ENCODE data around the gene DPM2.

Gene DPM2

GRCh38 chr9:127977009-127977883 lies 39.6 kb upstream of the DPM2 start:
- Mint-ChIP-seq H3K4me1 (peaks cover 50% of the 10 kb centered on the region), H3K4me3 (peak overlapping the region; percentile 82), H3K9me3 (no peaks in the 10 kb centered on the region), H3K27ac (peak overlapping the region; percentile 90), H3K36me3 (peaks cover 71% of the 10 kb centered on the region), H3K27me3 (no peaks in the 10 kb centered on the region)
- CTCF ChIA-PET, result interaction anchor here (0.7 to 19.7 kb wide), 4 partner anchors 22 to 56 kb away, joined by 4 to 159 read pairs (median 60); no protein-coding TSS in a partner anchor
- peak; percentile 55 for DNase-seq

- DNase-seq, result peak; percentile 55
- Mint-ChIP-seq H3K9me3 (no peaks in the 10 kb centered on the region), H3K4me1 (peaks cover 52% of the 10 kb centered on the region), H3K4me3 (peak overlapping the region; percentile 82), H3K36me3 (peaks cover 79% of the 10 kb centered on the region), H3K27ac (peak overlapping the region; percentile 90), H3K27me3 (no peaks in the 10 kb centered on the region)
- CTCF ChIA-PET, result interaction anchor here (1.8 to 19.7 kb wide), 4 partner anchors 21 to 57 kb away, joined by 3 to 159 read pairs (median 60); no protein-coding TSS in a partner anchor
These were observed 38.8 kb upstream of the DPM2 start for GRCh38 chr9:127976498-127976897.

- H3K36me3 Mint-ChIP-seq, result peaks cover 85% of the 10 kb centered on the region
- CTCF ChIA-PET, result interaction anchor here (0.9 to 19.7 kb wide), 6 partner anchors 10 to 142 kb away, joined by 3 to 159 read pairs (median 23); no protein-coding TSS in a partner anchor
- no peak for DNase-seq
- H3K27ac Mint-ChIP-seq, result peak overlapping the region; percentile 90
- H3K27me3 Mint-ChIP-seq, result no peaks in the 10 kb centered on the region
- no peaks in the 10 kb centered on the region for H3K9me3 Mint-ChIP-seq
- peaks cover 55% of the 10 kb centered on the region for H3K4me1 Mint-ChIP-seq
- H3K4me3 Mint-ChIP-seq, result peak overlapping the region; percentile 82
These were observed 38.0 kb upstream of the DPM2 start for GRCh38 chr9:127975376-127976315.

GRCh38 chr9:127974769-127975261 lies 37.2 kb upstream of the DPM2 start:
- Mint-ChIP-seq H3K27ac (peak overlapping the region; percentile 99), H3K9me3 (no peaks in the 10 kb centered on the region), H3K27me3 (no peaks in the 10 kb centered on the region), H3K4me1 (peaks cover 63% of the 10 kb centered on the region), H3K36me3 (peaks cover 90% of the 10 kb centered on the region), H3K4me3 (peak overlapping the region; percentile 82)
- CTCF ChIA-PET, result interaction anchor here (0.6 to 19.7 kb wide), 7 partner anchors 10 to 85 kb away, joined by 3 to 159 read pairs (median 5); no protein-coding TSS in a partner anchor
- no peak for DNase-seq

- no peak for DNase-seq
- H3K4me1 Mint-ChIP-seq, result peaks cover 70% of the 10 kb centered on the region
- H3K27ac Mint-ChIP-seq, result peak overlapping the region; percentile 99
- peak overlapping the region; percentile 82 for H3K4me3 Mint-ChIP-seq
- CTCF ChIA-PET, result interaction anchor here (0.6 to 19.7 kb wide), 6 partner anchors 9 to 85 kb away, joined by 3 to 159 read pairs (median 23); no protein-coding TSS in a partner anchor
- H3K36me3 Mint-ChIP-seq, result peaks cover 90% of the 10 kb centered on the region
- no peaks in the 10 kb centered on the region for H3K27me3 Mint-ChIP-seq
- no peaks in the 10 kb centered on the region for H3K9me3 Mint-ChIP-seq
These were observed 36.5 kb upstream of the DPM2 start for GRCh38 chr9:127974001-127974768.

- Mint-ChIP-seq H3K4me1 (peaks cover 78% of the 10 kb centered on the region), H3K27ac (peak overlapping the region; percentile 99), H3K27me3 (no peaks in the 10 kb centered on the region), H3K4me3 (peak overlapping the region; percentile 82), H3K36me3 (peaks cover 91% of the 10 kb centered on the region), H3K9me3 (no peaks in the 10 kb centered on the region)
- no peak for DNase-seq
- CTCF ChIA-PET, result interaction anchor here (1.0 to 19.7 kb wide), 6 partner anchors 8 to 60 kb away, joined by 3 to 159 read pairs (median 4); no protein-coding TSS in a partner anchor
These were observed 35.7 kb upstream of the DPM2 start for GRCh38 chr9:127973169-127974000.

- Mint-ChIP-seq H3K27me3 (no peaks in the 10 kb centered on the region), H3K4me3 (peak overlapping the region; percentile 82), H3K27ac (peak overlapping the region; percentile 99), H3K36me3 (peaks cover 91% of the 10 kb centered on the region), H3K4me1 (peaks cover 88% of the 10 kb centered on the region), H3K9me3 (no peaks in the 10 kb centered on the region)
- CTCF ChIA-PET, result interaction anchor here (1.0 to 19.7 kb wide), 4 partner anchors 9 to 61 kb away, joined by 3 to 159 read pairs (median 28); no protein-coding TSS in a partner anchor
- DNase-seq, result no peak
These were observed 34.7 kb upstream of the DPM2 start for GRCh38 chr9:127972236-127972871.

- Mint-ChIP-seq H3K36me3 (peaks cover 86% of the 10 kb centered on the region), H3K27me3 (no peaks in the 10 kb centered on the region), H3K4me1 (peaks cover 94% of the 10 kb centered on the region), H3K27ac (peak overlapping the region; percentile 99), H3K4me3 (peak overlapping the region; percentile 82), H3K9me3 (no peaks in the 10 kb centered on the region)
- CTCF ChIA-PET, result interaction anchor here (1.0 to 19.7 kb wide), 5 partner anchors 10 to 62 kb away, joined by 3 to 159 read pairs (median 3); no protein-coding TSS in a partner anchor
- peak; percentile 54 for DNase-seq
These were observed 33.9 kb upstream of the DPM2 start for GRCh38 chr9:127971357-127972235.

GRCh38 chr9:127970401-127971313 lies 33.0 kb upstream of the DPM2 start:
- Mint-ChIP-seq H3K27ac (peak overlapping the region; percentile 99), H3K27me3 (no peaks in the 10 kb centered on the region), H3K36me3 (peaks cover 78% of the 10 kb centered on the region)

GRCh38 chr9:127968700-127969383 lies 31.2 kb upstream of the DPM2 start:
- peak overlapping the region; percentile 99 for H3K27ac Mint-ChIP-seq
- CTCF ChIA-PET, result interaction anchor here (1.3 to 19.7 kb wide), 3 partner anchors 10 to 67 kb away, joined by 3 to 159 read pairs (median 4); no protein-coding TSS in a partner anchor
- H3K4me3 Mint-ChIP-seq, result peak overlapping the region; percentile 82
- peak; percentile 21 for DNase-seq
- H3K27me3 Mint-ChIP-seq, result no peaks in the 10 kb centered on the region
- H3K36me3 Mint-ChIP-seq, result peaks cover 74% of the 10 kb centered on the region
- H3K4me1 Mint-ChIP-seq, result peaks cover 95% of the 10 kb centered on the region
- H3K9me3 Mint-ChIP-seq, result no peaks in the 10 kb centered on the region

More at GRCh38 chr9:127970401-127971313, 33.0 kb upstream of the DPM2 start:
- Mint-ChIP-seq H3K4me3 (peak overlapping the region; percentile 82), H3K9me3 (no peaks in the 10 kb centered on the region), H3K4me1 (peaks cover 94% of the 10 kb centered on the region)
- DNase-seq, result peak; percentile 83
- CTCF ChIA-PET, result interaction anchor here (0.7 to 19.7 kb wide), 8 partner anchors 8 to 63 kb away, joined by 3 to 159 read pairs (median 4); no protein-coding TSS in a partner anchor

Measured in activated naive CD4-positive, alpha-beta T cell treated with anti-CD3 and anti-CD28 coated beads, Interleukin-2, amount 10 ng/mL, durations not matched to agents 7 days and 5 days (primary cell).